HepG2 (cell line): ENCODE results near the gene ZNF615. TPM values are rescaled to one million over a fixed set of nuclear protein-coding genes. Genes with fewer than 3 reads are reported as not detected.

Experiments used
- BRD4 ChIP-seq: sonication (generic); formaldehyde crosslinking; IDR thresholded peaks from 2 replicates; pipeline ENCODE4 v1.4.0; 2020; ENCODE audit warnings: missing genetic modification reagents
- MIXL1 ChIP-seq: IDR thresholded peaks from 2 replicates; pipeline ENCODE4 v1.6.1; 2016
- POLR2G ChIP-seq: fragments of 200-400 bp; formaldehyde crosslinking; IDR thresholded peaks from 2 replicates; pipeline ENCODE4 v1.6.1; 2018; ENCODE audit warnings: mild to moderate bottlenecking, low read depth, low read length, moderate library complexity
- REST ChIP-seq, 2 experiments: IDR thresholded peaks; 2 replicates each; pipeline ENCODE4 v1.6.1; 2011 to 2012; ENCODE audit warnings: low read length in 2 of 2, borderline replicate concordance in 1 of 2, low read depth in 1 of 2, mild to moderate bottlenecking in 1 of 2, moderate library complexity in 1 of 2
- TGIF2 ChIP-seq: IDR thresholded peaks from 2 replicates; pipeline ENCODE4 v1.6.1; 2016; ENCODE audit warnings: control low read depth, missing compliant biosample characterization
- ZBTB40 ChIP-seq, 2 experiments: fragments of 450-650 bp in 1 of 2; sonication (generic) in 1 of 2; formaldehyde crosslinking in 1 of 2; IDR thresholded peaks; 2 replicates each; pipeline versions ENCODE4 v1.6.1 to v1.8.0; 2016 to 2022; ENCODE audit warnings: antibody characterized with exemption in 1 of 2, mild to moderate bottlenecking in 1 of 2, missing genetic modification reagents in 1 of 2
- ZFP41 ChIP-seq: sonication (generic); formaldehyde crosslinking; IDR thresholded peaks from 2 replicates; pipeline ENCODE4 v1.4.0; 2020; ENCODE audit warnings: mild to moderate bottlenecking, missing genetic modification reagents, borderline replicate concordance
- ZFY ChIP-seq: sonication (generic); formaldehyde crosslinking; IDR thresholded peaks from 2 replicates; pipeline ENCODE4 v1.4.0; 2020; ENCODE audit warnings: missing genetic modification reagents
- polyA plus RNA-seq, 8 experiments: library from polyadenylated mRNA; depleted of rRNA in 3 of 8; stranded (reverse) in 7 of 8; unstranded in 1 of 8; fragments of >200 nt; fragmentation: Illumina TruSeq in 4 of 8; extraction: Trizol in 4 of 8; gene quantifications; 2 replicates each; pipeline versions ENCODE4 v1.2.1 to v1.2.3, GENCODE V29; 2011 to 2016; ENCODE audit warnings: low read depth in 4 of 8, missing spikeins in 1 of 8, mixed read lengths in 1 of 8; ENCODE audit not compliant: insufficient read depth in 1 of 8
- total RNA-seq, 5 experiments: library from RNA; depleted of rRNA; stranded (reverse); fragments of >200 nt; fragmentation: Illumina TruSeq; extraction: Trizol; gene quantifications; 2 replicates each; pipeline ENCODE4 v1.2.3, GENCODE V29; 2016; ENCODE audit warnings: low read depth in 1 of 5
- TF ChIP-seq, protein P1 (sequence below): sonication (generic); formaldehyde crosslinking; IDR thresholded peaks from 2 replicates; pipeline ENCODE4 v1.4.0; 2020; ENCODE audit warnings: missing genetic modification reagents

Gene ZNF615
- total and polyA plus RNA-seq, 2 of the 13 experiments (the other 11 are each of a cell fraction or from before 2014, with no cell fraction given) = 5.2 to 7.8 TPM

DNA sequence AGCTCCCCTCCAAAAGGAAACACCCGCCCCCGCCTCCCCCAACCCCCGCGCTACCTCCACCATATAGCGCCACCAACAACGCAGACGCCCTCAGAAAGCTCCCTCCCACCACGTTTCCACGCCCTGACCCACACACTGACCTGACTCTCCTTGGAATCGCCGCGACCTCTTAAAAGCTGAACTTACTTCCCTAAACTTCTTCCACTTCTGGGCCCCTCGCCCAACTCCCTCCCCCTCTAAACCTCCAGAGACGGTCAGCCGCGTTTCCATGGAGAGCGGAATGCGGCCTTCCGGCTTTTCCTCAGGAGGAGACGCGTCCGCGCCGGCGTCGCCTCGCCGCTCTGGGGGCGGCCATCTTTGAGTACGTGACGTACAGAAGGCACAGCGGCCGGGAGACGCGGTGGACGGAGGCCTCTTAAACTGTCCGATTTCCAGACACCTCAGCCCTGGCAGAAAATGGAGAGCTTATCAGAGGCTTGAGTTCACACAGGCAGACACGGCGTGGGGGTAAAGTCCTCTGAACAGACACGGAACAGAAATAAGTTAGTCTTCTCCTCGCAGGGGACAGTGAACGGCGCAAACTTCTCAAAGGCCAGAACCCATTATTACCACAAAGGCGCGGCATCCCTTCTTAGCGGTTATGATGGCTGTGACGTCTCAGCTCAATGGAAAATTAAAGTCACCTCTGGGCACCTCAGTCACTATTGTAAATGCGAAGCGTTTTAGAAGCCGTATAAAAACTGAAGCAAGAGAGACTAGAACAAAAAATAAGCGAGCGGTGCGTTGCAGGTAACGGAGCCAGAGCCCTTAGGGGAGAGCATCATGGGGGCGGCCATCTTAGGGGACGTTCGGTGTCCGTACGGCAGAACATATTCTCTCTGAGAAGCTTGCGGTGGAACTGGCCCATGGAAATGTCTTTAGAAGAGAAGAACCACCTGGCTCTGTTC lies 40.8 kb upstream of the ZNF615 start, which contains the start of gene ZNF432 (continued):
- TF ChIP-seq, protein P1, sequence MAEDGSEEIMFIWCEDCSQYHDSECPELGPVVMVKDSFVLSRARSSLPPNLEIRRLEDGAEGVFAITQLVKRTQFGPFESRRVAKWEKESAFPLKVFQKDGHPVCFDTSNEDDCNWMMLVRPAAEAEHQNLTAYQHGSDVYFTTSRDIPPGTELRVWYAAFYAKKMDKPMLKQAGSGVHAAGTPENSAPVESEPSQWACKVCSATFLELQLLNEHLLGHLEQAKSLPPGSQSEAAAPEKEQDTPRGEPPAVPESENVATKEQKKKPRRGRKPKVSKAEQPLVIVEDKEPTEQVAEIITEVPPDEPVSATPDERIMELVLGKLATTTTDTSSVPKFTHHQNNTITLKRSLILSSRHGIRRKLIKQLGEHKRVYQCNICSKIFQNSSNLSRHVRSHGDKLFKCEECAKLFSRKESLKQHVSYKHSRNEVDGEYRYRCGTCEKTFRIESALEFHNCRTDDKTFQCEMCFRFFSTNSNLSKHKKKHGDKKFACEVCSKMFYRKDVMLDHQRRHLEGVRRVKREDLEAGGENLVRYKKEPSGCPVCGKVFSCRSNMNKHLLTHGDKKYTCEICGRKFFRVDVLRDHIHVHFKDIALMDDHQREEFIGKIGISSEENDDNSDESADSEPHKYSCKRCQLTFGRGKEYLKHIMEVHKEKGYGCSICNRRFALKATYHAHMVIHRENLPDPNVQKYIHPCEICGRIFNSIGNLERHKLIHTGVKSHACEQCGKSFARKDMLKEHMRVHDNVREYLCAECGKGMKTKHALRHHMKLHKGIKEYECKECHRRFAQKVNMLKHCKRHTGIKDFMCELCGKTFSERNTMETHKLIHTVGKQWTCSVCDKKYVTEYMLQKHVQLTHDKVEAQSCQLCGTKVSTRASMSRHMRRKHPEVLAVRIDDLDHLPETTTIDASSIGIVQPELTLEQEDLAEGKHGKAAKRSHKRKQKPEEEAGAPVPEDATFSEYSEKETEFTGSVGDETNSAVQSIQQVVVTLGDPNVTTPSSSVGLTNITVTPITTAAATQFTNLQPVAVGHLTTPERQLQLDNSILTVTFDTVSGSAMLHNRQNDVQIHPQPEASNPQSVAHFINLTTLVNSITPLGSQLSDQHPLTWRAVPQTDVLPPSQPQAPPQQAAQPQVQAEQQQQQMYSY (CRISPR knock-in tag) = no peak
- no peak for TF ChIP-seq ZFP41
- TF ChIP-seq MIXL1 (CRISPR knock-in tag) = no peak
- TF ChIP-seq TGIF2 (CRISPR knock-in tag) = peak; percentile 33
- TF ChIP-seq REST (IDR thresholded peaks at IDR 0.05; ENCODE audit: borderline replicate concordance in 1 of 2, low read depth in 1 of 2, low read length in 2 of 2) = 0 out of 4 replicates have a peak, but pooled peaks of 1 of the 2 experiments have one; percentile 16
- peak; percentile 83 for TF ChIP-seq POLR2G
- TF ChIP-seq BRD4 (CRISPR knock-in tag) = 0 out of 2 replicates have a peak, but pooled peaks have one; percentile 30
- TF ChIP-seq ZBTB40 (IDR thresholded peaks at IDR 0.05) = no peak
- no peak for TF ChIP-seq ZBTB40 (CRISPR knock-in tag; IDR thresholded peaks at IDR 0.05)
- peak; percentile 97 for TF ChIP-seq ZFY (CRISPR knock-in tag)
